Measurements from ENCODE around the gene PLCH2. TPM values are rescaled to one million over a fixed set of nuclear protein-coding genes. Genes with fewer than 3 reads are reported as not detected.

PLCH2 gene
- total and polyA plus RNA-seq, 2 of the 13 experiments (the other 11 are each of a cell fraction or from before 2014, with no cell fraction given), result 0.15 to 0.67 TPM

DNA sequence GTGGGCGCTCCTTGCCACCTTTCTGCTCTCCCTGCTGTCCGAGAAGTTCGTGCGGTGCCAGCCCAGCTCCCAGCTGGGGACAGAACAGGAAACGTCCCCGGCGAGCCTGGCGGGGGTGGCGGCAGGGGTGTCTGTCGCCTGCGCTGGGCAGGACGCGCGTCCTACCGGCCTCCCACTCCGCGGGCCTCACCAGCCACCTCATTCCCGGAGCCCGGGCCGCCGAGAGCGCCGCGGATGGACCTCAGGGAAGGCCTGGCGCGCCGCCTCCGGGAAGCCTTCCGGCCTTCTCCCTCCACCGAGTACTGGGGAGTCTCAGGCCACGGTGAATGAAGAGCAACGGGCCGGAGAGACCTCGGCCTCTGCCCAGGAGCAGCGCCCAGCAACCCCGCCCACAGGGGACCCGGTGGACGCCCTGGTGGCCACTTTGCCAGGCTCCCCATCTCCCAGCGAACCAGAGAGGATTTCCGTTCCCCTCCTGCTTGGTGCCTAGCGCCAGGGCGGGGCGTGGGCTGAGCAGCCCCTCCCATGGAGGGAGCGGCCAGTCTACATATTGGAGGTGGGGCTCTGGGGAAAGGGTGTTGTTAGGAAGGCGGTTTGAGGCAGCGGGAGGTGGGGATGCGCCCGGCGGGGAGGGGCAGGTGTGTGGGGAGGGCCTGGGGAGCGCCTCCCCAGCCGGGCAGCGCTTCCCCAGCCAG is 70.6 kb downstream of the PLCH2 start (continued):
- TF ChIP-seq, protein P1, sequence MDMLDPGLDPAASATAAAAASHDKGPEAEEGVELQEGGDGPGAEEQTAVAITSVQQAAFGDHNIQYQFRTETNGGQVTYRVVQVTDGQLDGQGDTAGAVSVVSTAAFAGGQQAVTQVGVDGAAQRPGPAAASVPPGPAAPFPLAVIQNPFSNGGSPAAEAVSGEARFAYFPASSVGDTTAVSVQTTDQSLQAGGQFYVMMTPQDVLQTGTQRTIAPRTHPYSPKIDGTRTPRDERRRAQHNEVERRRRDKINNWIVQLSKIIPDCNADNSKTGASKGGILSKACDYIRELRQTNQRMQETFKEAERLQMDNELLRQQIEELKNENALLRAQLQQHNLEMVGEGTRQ (IDR thresholded peaks at IDR 0.05; ENCODE audit: low read depth, low read length), result no peak
- TF ChIP-seq, protein P1 (CRISPR knock-in tag; IDR thresholded peaks at IDR 0.05; ENCODE audit: borderline replicate concordance), result no peak
- TF ChIP-seq NFIB (CRISPR knock-in tag; IDR thresholded peaks at IDR 0.05; ENCODE audit: borderline replicate concordance) (no peak), BRCA1 (CRISPR knock-in tag; IDR thresholded peaks at IDR 0.05) (no peak), CBX2 (IDR thresholded peaks at IDR 0.05; ENCODE audit: low read depth, low read length) (no peak), CBX2 (CRISPR knock-in tag; IDR thresholded peaks at IDR 0.05; ENCODE audit: low read depth) (no peak), REXO4 (CRISPR knock-in tag; IDR thresholded peaks at IDR 0.05; ENCODE audit: borderline replicate concordance) (no peak), ZMAT3 (CRISPR knock-in tag; conservative IDR thresholded peaks at IDR 0.05) (no peak), ZNF383 (CRISPR knock-in tag; IDR thresholded peaks at IDR 0.05; ENCODE audit: borderline replicate concordance) (no peak), ZNF17 (CRISPR knock-in tag; IDR thresholded peaks at IDR 0.05) (no peak), ZNF20 (CRISPR knock-in tag; IDR thresholded peaks at IDR 0.05) (no peak)
- TF ChIP-seq, protein P2, sequence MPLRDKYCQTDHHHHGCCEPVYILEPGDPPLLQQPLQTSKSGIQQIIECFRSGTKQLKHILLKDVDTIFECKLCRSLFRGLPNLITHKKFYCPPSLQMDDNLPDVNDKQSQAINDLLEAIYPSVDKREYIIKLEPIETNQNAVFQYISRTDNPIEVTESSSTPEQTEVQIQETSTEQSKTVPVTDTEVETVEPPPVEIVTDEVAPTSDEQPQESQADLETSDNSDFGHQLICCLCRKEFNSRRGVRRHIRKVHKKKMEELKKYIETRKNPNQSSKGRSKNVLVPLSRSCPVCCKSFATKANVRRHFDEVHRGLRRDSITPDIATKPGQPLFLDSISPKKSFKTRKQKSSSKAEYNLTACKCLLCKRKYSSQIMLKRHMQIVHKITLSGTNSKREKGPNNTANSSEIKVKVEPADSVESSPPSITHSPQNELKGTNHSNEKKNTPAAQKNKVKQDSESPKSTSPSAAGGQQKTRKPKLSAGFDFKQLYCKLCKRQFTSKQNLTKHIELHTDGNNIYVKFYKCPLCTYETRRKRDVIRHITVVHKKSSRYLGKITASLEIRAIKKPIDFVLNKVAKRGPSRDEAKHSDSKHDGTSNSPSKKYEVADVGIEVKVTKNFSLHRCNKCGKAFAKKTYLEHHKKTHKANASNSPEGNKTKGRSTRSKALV (CRISPR knock-in tag; IDR thresholded peaks at IDR 0.05), result no peak
- TF ChIP-seq, protein P3, sequence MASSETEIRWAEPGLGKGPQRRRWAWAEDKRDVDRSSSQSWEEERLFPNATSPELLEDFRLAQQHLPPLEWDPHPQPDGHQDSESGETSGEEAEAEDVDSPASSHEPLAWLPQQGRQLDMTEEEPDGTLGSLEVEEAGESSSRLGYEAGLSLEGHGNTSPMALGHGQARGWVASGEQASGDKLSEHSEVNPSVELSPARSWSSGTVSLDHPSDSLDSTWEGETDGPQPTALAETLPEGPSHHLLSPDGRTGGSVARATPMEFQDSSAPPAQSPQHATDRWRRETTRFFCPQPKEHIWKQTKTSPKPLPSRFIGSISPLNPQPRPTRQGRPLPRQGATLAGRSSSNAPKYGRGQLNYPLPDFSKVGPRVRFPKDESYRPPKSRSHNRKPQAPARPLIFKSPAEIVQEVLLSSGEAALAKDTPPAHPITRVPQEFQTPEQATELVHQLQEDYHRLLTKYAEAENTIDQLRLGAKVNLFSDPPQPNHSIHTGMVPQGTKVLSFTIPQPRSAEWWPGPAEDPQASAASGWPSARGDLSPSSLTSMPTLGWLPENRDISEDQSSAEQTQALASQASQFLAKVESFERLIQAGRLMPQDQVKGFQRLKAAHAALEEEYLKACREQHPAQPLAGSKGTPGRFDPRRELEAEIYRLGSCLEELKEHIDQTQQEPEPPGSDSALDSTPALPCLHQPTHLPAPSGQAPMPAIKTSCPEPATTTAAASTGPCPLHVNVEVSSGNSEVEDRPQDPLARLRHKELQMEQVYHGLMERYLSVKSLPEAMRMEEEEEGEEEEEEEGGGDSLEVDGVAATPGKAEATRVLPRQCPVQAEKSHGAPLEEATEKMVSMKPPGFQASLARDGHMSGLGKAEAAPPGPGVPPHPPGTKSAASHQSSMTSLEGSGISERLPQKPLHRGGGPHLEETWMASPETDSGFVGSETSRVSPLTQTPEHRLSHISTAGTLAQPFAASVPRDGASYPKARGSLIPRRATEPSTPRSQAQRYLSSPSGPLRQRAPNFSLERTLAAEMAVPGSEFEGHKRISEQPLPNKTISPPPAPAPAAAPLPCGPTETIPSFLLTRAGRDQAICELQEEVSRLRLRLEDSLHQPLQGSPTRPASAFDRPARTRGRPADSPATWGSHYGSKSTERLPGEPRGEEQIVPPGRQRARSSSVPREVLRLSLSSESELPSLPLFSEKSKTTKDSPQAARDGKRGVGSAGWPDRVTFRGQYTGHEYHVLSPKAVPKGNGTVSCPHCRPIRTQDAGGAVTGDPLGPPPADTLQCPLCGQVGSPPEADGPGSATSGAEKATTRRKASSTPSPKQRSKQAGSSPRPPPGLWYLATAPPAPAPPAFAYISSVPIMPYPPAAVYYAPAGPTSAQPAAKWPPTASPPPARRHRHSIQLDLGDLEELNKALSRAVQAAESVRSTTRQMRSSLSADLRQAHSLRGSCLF (CRISPR knock-in tag; IDR thresholded peaks at IDR 0.05; ENCODE audit: borderline replicate concordance), result no peak
- TF ChIP-seq, protein P4, sequence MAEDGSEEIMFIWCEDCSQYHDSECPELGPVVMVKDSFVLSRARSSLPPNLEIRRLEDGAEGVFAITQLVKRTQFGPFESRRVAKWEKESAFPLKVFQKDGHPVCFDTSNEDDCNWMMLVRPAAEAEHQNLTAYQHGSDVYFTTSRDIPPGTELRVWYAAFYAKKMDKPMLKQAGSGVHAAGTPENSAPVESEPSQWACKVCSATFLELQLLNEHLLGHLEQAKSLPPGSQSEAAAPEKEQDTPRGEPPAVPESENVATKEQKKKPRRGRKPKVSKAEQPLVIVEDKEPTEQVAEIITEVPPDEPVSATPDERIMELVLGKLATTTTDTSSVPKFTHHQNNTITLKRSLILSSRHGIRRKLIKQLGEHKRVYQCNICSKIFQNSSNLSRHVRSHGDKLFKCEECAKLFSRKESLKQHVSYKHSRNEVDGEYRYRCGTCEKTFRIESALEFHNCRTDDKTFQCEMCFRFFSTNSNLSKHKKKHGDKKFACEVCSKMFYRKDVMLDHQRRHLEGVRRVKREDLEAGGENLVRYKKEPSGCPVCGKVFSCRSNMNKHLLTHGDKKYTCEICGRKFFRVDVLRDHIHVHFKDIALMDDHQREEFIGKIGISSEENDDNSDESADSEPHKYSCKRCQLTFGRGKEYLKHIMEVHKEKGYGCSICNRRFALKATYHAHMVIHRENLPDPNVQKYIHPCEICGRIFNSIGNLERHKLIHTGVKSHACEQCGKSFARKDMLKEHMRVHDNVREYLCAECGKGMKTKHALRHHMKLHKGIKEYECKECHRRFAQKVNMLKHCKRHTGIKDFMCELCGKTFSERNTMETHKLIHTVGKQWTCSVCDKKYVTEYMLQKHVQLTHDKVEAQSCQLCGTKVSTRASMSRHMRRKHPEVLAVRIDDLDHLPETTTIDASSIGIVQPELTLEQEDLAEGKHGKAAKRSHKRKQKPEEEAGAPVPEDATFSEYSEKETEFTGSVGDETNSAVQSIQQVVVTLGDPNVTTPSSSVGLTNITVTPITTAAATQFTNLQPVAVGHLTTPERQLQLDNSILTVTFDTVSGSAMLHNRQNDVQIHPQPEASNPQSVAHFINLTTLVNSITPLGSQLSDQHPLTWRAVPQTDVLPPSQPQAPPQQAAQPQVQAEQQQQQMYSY (CRISPR knock-in tag; IDR thresholded peaks at IDR 0.05), result no peak

All from HepG2 (cell line).